H1 (cell line): Measurements from ENCODE around the gene GPC6. TPM values are rescaled to one million over a fixed set of nuclear protein-coding genes. Genes with fewer than 3 reads are reported as not detected.

ENCODE experiments used
- CHD7 ChIP-seq: fragments of 300-600 bp; sonication (generic); IDR thresholded peaks from 2 replicates; pipeline ENCODE4 v1.7.1; 2012; ENCODE audit warnings: low read length, moderate library complexity, mild to moderate bottlenecking, inconsistent platforms; ENCODE audit not compliant: insufficient replicate concordance
- polyA plus RNA-seq, 7 experiments: library from polyadenylated mRNA; depleted of rRNA in 3 of 7; stranded (reverse) in 5 of 7; unstranded in 2 of 7; fragments of >200 nt in 5 of 7; fragments of 200-250 nt in 2 of 7; gene quantifications; 1 replicate in 5 of 7; 2 replicates in 1 of 7; 4 replicates in 1 of 7; pipeline versions ENCODE4 v1.2.1 to v1.2.3, GENCODE V29; 2011 to 2013; ENCODE audit warnings: missing spikeins in 2 of 7, mixed read lengths in 2 of 7
- total RNA-seq: library from RNA; stranded (reverse); fragmentation: NEBNext Ultra II Directional; extraction: Animal tissue kit (Norgen Biotek cat#: 25700); gene quantifications from 2 replicates; pipeline ENCODE4 v1.2.1, GENCODE V29; 2021

GPC6 gene
- total and polyA plus RNA-seq, 2 of the 8 experiments (the other 6 are each of a cell fraction or from before 2014, with no cell fraction given): 5.4 to 12.0 TPM

GRCh38 chr13:93190006-93190405 lies 36.6 kb upstream of the GPC6 start (continued):
- no peak for TF ChIP-seq CHD7
